AG09319 (cell line): ENCODE data around the gene TAS1R3.
"Not testable (repeated sequence)": the region's sequence is repeated elsewhere in the genome, so short reads cannot be mapped to it uniquely, and the experiment has no call there.

Experiments
- DNase-seq: peaks from one replicate; pipeline ENCODE4 v3.0.0-alpha.2; 2010; ENCODE audit warnings: low read depth; ENCODE audit errors: extremely low read depth
- TF ChIP-seq, protein P1 (sequence below): IDR thresholded peaks from 2 replicates; pipeline ENCODE4 v1.5.1; 2011; ENCODE audit warnings: low read depth, mild to moderate bottlenecking, inconsistent platforms, low read length, moderate library complexity

TAS1R3 gene

DNA sequence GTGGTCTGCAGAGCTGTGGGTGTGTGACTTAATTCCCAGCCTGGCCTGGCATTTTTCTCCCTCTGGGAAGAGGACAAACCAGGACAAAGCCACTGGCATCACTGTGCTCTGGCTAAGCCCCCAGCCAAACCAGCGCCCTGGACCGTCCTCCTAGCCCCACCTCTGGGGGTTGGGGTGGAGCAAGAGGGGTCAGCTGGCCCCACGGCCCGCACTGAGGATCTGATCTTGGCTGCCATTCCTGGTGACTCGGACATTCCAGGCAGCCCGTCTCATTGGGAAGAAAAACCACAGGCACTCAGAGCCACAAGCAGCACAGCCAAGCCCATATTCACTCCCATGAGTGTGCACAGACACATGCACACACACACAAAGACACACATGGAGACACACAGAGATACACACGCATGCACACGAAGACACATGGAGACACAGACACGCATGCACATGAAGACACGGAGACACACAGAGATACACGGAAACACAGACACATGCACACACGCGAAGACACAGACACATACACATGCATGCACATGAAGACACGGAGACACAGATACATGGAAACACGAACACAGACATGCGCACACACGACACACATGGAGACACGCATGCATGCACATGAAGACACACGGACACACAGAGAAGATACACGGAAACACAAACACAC, 29.6 kb downstream of the TAS1R3 start:
- TF ChIP-seq, protein P1, sequence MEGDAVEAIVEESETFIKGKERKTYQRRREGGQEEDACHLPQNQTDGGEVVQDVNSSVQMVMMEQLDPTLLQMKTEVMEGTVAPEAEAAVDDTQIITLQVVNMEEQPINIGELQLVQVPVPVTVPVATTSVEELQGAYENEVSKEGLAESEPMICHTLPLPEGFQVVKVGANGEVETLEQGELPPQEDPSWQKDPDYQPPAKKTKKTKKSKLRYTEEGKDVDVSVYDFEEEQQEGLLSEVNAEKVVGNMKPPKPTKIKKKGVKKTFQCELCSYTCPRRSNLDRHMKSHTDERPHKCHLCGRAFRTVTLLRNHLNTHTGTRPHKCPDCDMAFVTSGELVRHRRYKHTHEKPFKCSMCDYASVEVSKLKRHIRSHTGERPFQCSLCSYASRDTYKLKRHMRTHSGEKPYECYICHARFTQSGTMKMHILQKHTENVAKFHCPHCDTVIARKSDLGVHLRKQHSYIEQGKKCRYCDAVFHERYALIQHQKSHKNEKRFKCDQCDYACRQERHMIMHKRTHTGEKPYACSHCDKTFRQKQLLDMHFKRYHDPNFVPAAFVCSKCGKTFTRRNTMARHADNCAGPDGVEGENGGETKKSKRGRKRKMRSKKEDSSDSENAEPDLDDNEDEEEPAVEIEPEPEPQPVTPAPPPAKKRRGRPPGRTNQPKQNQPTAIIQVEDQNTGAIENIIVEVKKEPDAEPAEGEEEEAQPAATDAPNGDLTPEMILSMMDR, result no peak
- peak; percentile 89 for DNase-seq

DNA sequence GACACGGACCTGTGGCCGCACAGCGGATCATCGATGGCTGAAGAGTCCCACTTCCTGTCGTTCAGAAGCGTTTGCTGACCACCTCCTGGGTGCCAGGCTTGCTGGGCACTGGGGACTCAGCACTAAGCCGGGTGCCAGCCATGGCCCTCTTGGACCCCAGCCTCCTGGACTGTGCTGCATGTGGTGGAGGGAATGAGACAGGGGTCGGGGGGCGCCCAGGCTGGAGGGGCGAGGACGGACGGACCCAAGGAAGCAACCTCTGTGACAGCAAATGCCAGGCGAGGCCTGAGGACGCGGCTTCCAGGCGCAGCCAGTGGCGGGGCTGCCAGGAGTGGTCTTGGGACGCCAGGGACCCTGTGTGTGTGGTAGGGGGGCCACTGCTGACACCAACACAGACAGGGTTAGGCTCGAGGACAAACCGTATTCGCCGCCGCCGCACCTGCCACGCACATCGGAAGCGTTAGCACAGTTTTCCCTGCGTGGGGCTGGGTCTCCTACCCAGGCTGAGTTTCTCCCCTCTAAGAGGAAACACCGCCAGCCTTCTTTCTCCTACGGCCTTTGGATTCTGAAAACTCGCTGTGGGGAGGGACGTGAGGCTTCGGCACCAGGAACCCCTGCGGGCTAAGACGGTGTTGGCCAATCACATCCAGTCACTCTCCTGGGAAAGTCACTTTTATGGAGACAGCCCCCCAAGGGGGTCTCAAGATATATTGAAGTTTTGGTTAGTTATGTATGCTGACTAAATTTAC, 30.3 kb downstream of the TAS1R3 start:
- DNase-seq, result no peak

DNA sequence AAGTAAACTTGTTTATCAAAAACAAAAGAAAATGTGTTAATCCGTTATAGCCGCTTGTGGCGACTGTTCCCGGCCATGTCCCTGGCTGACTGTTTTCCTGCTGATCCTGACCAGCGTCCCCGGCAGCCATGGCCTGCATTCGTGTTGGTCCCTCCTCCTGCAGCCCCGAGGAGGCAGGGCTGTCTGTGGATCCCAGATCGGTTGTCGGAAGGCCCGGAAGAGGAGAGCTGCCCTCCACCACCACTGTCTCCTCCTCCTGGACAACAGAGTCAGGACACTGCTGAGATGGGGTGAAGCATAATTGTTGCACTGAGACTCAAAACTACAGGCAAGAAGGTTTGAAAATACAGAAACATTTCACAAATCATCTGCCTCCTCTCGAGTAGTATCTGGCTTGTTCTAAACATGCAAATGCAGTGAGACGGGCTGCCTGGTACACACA, 30.9 kb downstream of the TAS1R3 start:
- peak; percentile 67 for DNase-seq
- TF ChIP-seq, protein P1, result peak; percentile 47

More for the DNA sequence above, 30.3 kb downstream of the TAS1R3 start:
- TF ChIP-seq, protein P1, result no peak

DNA sequence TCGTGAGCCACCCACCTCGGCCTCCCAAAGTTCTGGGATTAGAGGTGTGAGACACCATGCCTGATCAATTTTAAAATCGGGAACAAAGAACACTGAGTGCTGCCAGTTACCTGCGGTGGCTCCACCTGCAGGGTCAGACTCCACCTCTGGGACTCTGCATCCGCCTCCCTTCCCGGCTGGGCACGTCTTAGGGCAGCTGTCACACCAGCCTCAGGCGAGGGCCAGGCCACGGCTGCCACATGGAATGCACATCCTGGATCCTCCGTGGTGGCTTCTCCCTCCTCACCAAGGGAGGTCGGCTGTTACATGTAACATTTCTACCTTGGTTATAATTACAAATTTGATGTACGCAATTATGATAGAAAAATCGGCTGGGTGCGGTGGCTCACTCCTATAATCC, 33.2 kb downstream of the TAS1R3 start:
- TF ChIP-seq, protein P1, result no peak
- DNase-seq, result no peak

DNA sequence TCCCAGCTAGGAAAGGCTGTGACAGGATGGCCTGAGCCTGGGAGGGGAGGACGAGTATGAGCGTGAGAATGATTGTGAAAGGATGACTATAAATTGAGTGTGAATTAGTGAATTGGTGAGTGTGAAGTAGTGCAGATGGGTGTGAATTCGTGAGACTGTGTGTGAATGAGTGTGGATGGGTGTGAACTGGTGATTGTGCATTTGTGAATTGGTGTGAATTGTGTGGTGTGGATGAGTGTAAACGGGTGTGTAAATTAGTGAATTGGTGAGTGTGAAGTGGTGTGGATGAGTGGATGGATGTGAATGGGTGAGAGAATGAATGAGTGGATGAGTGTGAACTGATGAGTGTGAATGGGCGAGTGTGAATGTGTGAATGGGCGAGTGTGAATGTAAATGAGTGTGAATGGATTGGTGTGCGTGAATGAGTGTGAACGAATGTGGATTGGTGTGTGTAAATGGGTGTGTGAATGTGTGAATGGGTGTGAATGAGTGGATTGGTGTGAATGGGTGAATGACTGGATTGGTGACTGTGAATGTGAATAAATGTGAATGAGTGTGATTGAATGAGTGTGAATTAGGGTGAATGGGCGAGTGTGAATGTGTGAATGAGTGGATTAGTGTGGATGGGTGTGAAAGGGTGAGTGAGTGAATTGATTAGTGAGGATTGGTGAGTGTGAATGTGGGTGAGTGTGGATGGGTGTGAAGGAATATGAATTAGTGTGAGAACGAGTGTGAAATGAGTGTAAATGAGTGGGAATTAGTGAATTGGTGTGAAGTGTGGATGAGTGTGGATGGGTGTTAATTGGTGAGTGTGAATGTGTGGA, 35.0 kb downstream of the TAS1R3 start:
- TF ChIP-seq, protein P1, result no peak
- no peak for DNase-seq

DNA sequence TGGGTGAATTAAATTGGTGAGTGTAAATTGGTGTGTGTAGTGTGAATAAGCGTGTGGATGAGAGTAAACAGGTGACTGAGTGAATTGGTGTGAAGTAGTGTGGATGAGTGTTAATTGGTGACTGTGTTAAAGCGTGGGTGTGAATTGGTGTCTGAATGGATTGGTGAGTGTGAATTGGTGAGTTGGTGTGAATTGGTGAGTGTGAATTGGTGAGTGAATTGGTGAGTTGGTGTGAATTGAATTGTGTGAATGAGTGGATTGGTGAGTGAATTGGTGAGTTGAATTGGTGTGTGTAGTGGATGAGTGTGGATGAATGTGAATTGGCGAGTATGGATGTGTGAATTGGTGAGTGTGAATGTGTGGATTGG, 35.6 kb downstream of the TAS1R3 start:
- TF ChIP-seq, protein P1, result no peak
- DNase-seq, result no peak

DNA sequence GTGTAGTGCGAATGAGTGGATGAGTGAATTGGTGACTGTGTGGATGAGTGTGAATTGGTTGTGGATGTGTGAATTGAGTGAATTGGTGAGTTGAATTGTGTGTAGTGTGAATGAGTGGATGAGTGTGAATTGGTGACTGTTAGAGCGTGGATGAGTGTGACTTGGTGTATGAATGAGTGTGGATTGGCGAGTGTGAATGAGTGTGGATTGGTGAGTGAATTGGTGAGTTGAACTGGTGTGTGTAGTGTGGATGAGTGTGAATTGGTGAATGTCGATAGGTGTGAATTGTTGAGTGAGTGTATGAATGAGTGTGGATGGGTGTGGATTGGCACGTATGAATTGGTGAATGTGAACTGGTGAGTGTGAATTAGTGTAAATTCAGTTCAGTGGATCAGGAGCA, 36.2 kb downstream of the TAS1R3 start:
- TF ChIP-seq, protein P1, result no peak
- DNase-seq, result no peak

DNA sequence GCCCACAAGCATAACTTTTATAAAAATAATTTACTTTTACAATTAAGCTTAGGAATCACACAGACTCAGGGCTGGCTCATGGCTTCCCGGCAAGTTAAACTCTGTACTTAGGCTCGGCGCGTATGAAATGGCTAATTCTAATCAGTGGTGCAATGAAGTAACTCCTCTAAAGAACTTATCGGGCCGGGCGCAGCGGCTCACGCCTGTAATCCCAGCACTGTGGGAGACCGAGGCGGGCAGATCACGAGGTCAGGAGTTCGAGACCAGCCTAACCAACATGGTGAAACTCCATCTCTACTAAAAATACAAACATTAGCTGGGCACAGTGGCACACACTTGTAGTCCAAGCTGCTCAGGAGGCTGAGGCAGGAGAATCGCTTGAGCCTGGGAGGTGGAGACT, 39.0 kb downstream of the TAS1R3 start:
- DNase-seq, result not testable (repeated sequence)
